Measurements from ENCODE around the gene STRA6.

STRA6 gene

GRCh38 chr15:74182131-74182530 lies 20.5 kb downstream of the STRA6 start:
- H3K9ac ChIP-seq (ENCODE audit: low read depth, low read length, poor library complexity, severe bottlenecking): no peak overlapping the region
- H2AFZ ChIP-seq (ENCODE audit: low read length): no peak overlapping the region
- H3K27me3 ChIP-seq (ENCODE audit: insufficient read depth, low read length, poor library complexity, severe bottlenecking): no peaks in the 10 kb centered on the region
- no peaks in the 10 kb centered on the region for H3K9me3 ChIP-seq (ENCODE audit: insufficient read depth, low read depth, low read length)
- no peak overlapping the region for H3K4me3 ChIP-seq (ENCODE audit: low read length, poor library complexity, severe bottlenecking)
- no peaks in the 10 kb centered on the region for H4K20me1 ChIP-seq (ENCODE audit: insufficient read depth, low read length, poor library complexity, severe bottlenecking)
- H3K4me1 ChIP-seq (ENCODE audit: insufficient read depth, low read length, poor library complexity, severe bottlenecking): no peaks in the 10 kb centered on the region
- no peak overlapping the region for H3K4me2 ChIP-seq (ENCODE audit: low read depth, low read length, poor library complexity, severe bottlenecking)
- H3F3A ChIP-seq (ENCODE audit: low read depth): no peaks in the 10 kb centered on the region
- no peaks in the 10 kb centered on the region for H3K79me2 ChIP-seq (ENCODE audit: insufficient read depth, low read length)
- TF ChIP-seq CTCF (conservative IDR thresholded peaks at IDR 0.05; ENCODE audit: low read length): no peak
- TF ChIP-seq EZH2phosphoT487 (IDR thresholded peaks at IDR 0.05; ENCODE audit: borderline replicate concordance): no peak
- no peaks in the 10 kb centered on the region for H3K9me2 ChIP-seq (replicated peaks; ENCODE audit: low read depth, low read length)
- peaks cover 24% of the 10 kb centered on the region; the same call in 1 of the 2 replicates for H3K36me3 ChIP-seq (ENCODE audit: insufficient read depth, low read length)

- Histone ChIP-seq H3K4me1 (ENCODE audit: insufficient read depth, low read length, poor library complexity, severe bottlenecking) (no peaks in the 10 kb centered on the region), H3K27me3 (ENCODE audit: insufficient read depth, low read length, poor library complexity, severe bottlenecking) (no peaks in the 10 kb centered on the region), H3K9me3 (ENCODE audit: insufficient read depth, low read depth, low read length) (no peaks in the 10 kb centered on the region), H3K9me2 (replicated peaks; ENCODE audit: low read depth, low read length) (no peaks in the 10 kb centered on the region), H3K36me3 (ENCODE audit: insufficient read depth, low read length) (peaks cover 24% of the 10 kb centered on the region; the same call in 1 of the 2 replicates), H3K79me2 (ENCODE audit: insufficient read depth, low read length) (no peaks in the 10 kb centered on the region), H3K4me2 (ENCODE audit: low read depth, low read length, poor library complexity, severe bottlenecking) (no peak overlapping the region), H3K9ac (ENCODE audit: low read depth, low read length, poor library complexity, severe bottlenecking) (no peak overlapping the region), H4K20me1 (ENCODE audit: insufficient read depth, low read length, poor library complexity, severe bottlenecking) (no peaks in the 10 kb centered on the region), H3K4me3 (ENCODE audit: low read length, poor library complexity, severe bottlenecking) (no peak overlapping the region), H2AFZ (ENCODE audit: low read length) (no peak overlapping the region), H3F3A (ENCODE audit: low read depth) (no peaks in the 10 kb centered on the region)
- TF ChIP-seq CTCF (conservative IDR thresholded peaks at IDR 0.05; ENCODE audit: low read length) (no peak), EZH2phosphoT487 (IDR thresholded peaks at IDR 0.05; ENCODE audit: borderline replicate concordance) (no peak)
These were observed 21.5 kb downstream of the STRA6 start for GRCh38 chr15:74180881-74181602.

DNA sequence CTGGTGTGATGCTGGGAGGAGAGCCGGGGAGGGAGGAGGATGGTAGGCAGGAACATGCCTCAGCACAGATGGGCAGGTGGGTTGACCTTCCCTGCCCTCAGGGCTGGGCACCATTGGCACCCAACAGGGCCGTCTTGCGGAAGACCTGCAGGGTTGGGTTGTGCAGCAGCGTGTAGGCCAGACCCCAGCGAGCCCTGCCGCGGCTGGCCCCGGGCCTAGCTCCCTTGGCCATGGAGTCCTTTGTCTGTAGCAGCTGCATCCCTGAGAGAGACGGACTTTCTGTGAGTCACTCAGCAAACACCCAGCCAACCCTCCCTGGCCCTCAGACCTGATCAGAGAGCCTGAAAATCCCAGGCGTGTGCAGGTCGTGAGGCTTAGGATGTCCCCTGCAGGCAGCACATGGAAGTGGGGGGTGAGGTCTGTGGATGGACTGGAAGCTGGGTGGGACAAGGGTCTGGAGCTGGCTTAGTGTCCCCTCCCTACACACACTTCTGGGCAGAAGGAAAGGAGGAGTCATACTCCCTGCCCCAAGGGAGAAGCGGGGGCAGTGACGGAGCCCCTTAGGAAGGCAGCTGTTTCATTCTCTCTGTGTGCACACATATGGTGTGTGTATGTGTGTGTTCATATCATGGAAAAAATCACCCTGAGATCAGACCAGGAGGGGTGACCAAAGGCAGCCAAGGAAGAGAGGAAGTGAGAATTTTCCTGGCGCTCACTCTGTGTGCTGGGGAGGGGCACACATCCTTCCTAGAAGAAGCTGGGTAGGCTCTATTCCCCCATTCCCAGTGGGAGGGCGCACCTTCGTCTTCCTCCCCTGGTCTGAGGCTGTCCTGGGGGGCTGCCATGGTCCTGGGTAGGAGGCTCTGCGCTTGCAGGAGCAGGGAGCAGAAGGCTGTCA lies 22.4 kb downstream of the STRA6 start:
- Histone ChIP-seq H3K36me3 (ENCODE audit: insufficient read depth, low read length) (peaks cover 24% of the 10 kb centered on the region; the same call in 1 of the 2 replicates), H2AFZ (ENCODE audit: low read length) (no peak overlapping the region), H3K27me3 (ENCODE audit: insufficient read depth, low read length, poor library complexity, severe bottlenecking) (no peaks in the 10 kb centered on the region), H3K4me2 (ENCODE audit: low read depth, low read length, poor library complexity, severe bottlenecking) (no peak overlapping the region), H3K79me2 (ENCODE audit: insufficient read depth, low read length) (no peaks in the 10 kb centered on the region), H3K9me3 (ENCODE audit: insufficient read depth, low read depth, low read length) (no peaks in the 10 kb centered on the region), H3K9me2 (replicated peaks; ENCODE audit: low read depth, low read length) (no peaks in the 10 kb centered on the region), H4K20me1 (ENCODE audit: insufficient read depth, low read length, poor library complexity, severe bottlenecking) (no peaks in the 10 kb centered on the region), H3K9ac (ENCODE audit: low read depth, low read length, poor library complexity, severe bottlenecking) (no peak overlapping the region), H3F3A (ENCODE audit: low read depth) (no peaks in the 10 kb centered on the region), H3K4me3 (ENCODE audit: low read length, poor library complexity, severe bottlenecking) (no peak overlapping the region), H3K4me1 (ENCODE audit: insufficient read depth, low read length, poor library complexity, severe bottlenecking) (no peaks in the 10 kb centered on the region)
- TF ChIP-seq CTCF (conservative IDR thresholded peaks at IDR 0.05; ENCODE audit: low read length) (no peak), EZH2phosphoT487 (IDR thresholded peaks at IDR 0.05; ENCODE audit: borderline replicate concordance) (no peak)
